ENCODE data around the gene SSU72. TPM values are rescaled to one million over a fixed set of nuclear protein-coding genes. Genes with fewer than 3 reads are reported as not detected.
A peak's percentile ranks its signal among the peaks of the same experiment; 100 is the strongest.
"Not testable (repeated sequence)": the region's sequence is repeated elsewhere in the genome, so short reads cannot be mapped to it uniquely, and the experiment has no call there.

SSU72 gene
- total RNA-seq, 1 donor from 2014 or later: 104 TPM

DNA sequence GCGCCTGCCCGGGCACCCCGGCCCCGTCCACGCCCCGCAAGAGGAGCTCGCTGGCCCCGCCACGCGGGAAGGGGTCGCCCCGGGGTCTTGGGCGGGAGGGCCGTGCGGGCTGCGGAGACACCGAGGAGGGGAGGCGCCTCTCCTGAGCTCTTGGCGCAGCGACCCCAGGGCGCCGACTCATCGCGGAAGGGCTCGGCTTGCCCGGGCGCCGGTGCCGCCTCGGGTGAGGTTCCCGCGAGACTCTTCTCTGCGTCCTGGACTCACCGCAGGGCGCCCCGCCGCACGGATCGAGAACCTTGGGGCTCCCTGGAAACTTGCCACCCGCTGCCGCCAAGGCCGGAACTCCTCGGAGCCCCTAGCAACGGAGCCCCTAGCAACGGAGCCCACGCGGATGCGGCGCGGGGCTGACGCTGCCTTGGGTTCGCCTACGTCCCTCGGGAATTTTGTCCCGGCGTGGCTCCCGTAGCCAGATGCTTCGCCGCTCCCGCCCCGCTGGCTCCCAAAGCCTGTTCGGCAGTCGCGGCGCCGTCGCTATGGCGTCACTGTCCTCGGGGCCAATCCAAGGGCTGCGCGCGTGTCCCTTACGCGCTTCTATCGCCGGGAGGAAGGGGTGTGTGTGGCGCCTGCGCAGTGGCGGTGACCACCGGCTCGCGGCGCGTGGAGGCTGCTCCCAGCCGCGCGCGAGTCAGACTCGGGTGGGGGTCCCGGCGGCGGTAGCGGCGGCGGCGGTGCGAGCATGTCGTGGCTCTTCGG is 63.0 kb downstream of the SSU72 start, which contains the start of gene ATAD3A:
TSS of gene ATAD3A (plus strand) at position 630 of the 753 bp plus-strand sequence. CDS start at position 737, 107 bp downstream.
- Histone ChIP-seq H3K9me3 (replicated peaks) (no peaks in the 10 kb centered on the region), H3K4me1 (peaks cover 25% of the 10 kb centered on the region), H3K27ac (replicated peaks) (peak within 1 kb of the TSS; percentile 95), H3K4me3 (peak within 1 kb of the TSS; percentile 86), H3K36me3 (peaks cover 5% of the 10 kb centered on the region), H3K27me3 (ENCODE audit: low read depth) (no peaks in the 10 kb centered on the region)
- intact Hi-C loops (cut with micrococcal nuclease): no loop called here
- TF ChIP-seq CTCF (IDR thresholded peaks at IDR 0.05; ENCODE audit: borderline replicate concordance): no peak
- DNase-seq: peak; percentile 99

DNA sequence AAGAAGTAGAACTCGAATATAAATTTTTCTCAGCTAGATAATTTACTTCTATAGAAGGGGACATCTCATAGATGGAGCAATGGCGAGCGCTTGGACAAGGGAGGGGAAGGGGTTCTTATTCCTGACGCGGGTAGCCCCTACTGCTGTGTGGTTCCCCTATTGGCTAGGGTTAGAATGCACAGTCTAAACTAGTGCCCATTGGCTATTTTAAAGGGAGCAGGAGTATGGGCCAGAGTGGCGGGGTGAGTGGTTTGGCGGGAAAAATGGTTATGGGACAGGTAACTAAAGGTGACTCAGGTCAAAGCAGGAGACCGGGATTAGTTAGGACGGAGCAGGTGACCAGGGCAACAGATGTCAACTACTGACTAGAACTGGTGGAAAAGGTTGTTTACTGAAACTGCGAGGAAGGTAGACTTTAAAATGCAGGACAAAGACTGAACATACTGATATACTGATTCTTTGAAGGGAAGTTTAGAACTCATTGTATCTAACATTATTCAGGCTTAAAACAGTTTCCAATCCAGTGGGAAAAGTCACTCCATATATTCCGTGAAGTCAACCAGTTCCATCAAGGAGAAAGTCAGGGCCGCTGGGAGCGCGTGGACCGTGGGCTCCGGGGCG is 63.6 kb downstream of the SSU72 start:
- no peaks in the 10 kb centered on the region for H3K27me3 ChIP-seq (ENCODE audit: low read depth)
- peaks cover 29% of the 10 kb centered on the region for H3K4me1 ChIP-seq
- peak overlapping the region; percentile 95 for H3K27ac ChIP-seq (replicated peaks)
- TF ChIP-seq CTCF (IDR thresholded peaks at IDR 0.05; ENCODE audit: borderline replicate concordance): no peak
- H3K9me3 ChIP-seq (replicated peaks): no peaks in the 10 kb centered on the region
- intact Hi-C loops (cut with micrococcal nuclease): no loop called here
- peak overlapping the region; percentile 86 for H3K4me3 ChIP-seq
- H3K36me3 ChIP-seq: no peaks in the 10 kb centered on the region
- no peak for DNase-seq

- H3K4me3 ChIP-seq; H3K9me3 ChIP-seq (replicated peaks); intact Hi-C loops (cut with micrococcal nuclease); H3K27me3 ChIP-seq (ENCODE audit: low read depth); DNase-seq; H3K36me3 ChIP-seq: not testable (repeated sequence)
- peak overlapping the region; percentile 67 for H3K27ac ChIP-seq (replicated peaks)
- peaks cover 39% of the 10 kb centered on the region for H3K4me1 ChIP-seq
Observed at GRCh38 chr1:1509465-1509850, 65.2 kb downstream of the SSU72 start.

- H3K9me3 ChIP-seq (replicated peaks); H3K36me3 ChIP-seq; intact Hi-C loops (cut with micrococcal nuclease); H3K27me3 ChIP-seq (ENCODE audit: low read depth): not testable (repeated sequence)
- Histone ChIP-seq H3K4me1 (peaks cover 39% of the 10 kb centered on the region), H3K27ac (replicated peaks) (peak overlapping the region; percentile 67), H3K4me3 (peak overlapping the region; percentile 25)
- peak; percentile 27 for DNase-seq
Observed at GRCh38 chr1:1508775-1509464, 65.7 kb downstream of the SSU72 start.

GRCh38 chr1:1507305-1507704 is 67.4 kb downstream of the SSU72 start:
- H3K27ac ChIP-seq (replicated peaks): no peak overlapping the region
- H3K36me3 ChIP-seq: no peaks in the 10 kb centered on the region
- no peaks in the 10 kb centered on the region for H3K9me3 ChIP-seq (replicated peaks)
- intact Hi-C loops (cut with micrococcal nuclease): no loop called here
- no peak overlapping the region for H3K4me3 ChIP-seq
- no peak for TF ChIP-seq CTCF (IDR thresholded peaks at IDR 0.05; ENCODE audit: borderline replicate concordance)
- no peak for DNase-seq
- H3K4me1 ChIP-seq: peaks cover 34% of the 10 kb centered on the region
- no peaks in the 10 kb centered on the region for H3K27me3 ChIP-seq (ENCODE audit: low read depth)

DNA sequence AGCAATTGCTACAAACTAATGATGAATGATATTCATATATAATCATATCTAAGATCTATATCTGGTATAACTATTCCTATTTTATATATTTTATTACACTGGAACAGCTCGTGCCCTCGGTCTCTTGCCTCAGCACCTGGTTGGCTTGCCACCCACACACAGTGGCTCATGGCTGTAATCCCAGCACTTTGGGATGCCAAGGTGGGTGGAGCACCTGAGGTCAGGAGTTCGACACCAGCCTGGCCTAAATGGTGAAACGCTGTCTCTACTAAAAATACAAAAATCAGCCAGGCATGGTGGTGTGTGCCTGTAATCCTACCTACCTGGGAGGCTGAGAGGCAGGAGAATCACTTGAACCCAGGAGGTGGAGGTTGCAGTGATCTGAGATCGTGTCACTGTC is 68.9 kb downstream of the SSU72 start:
- Histone ChIP-seq H3K4me3 (peak overlapping the region; percentile 53), H3K4me1 (peaks cover 24% of the 10 kb centered on the region), H3K27ac (replicated peaks) (peak overlapping the region; percentile 85)
- H3K27me3 ChIP-seq (ENCODE audit: low read depth); H3K36me3 ChIP-seq; DNase-seq; H3K9me3 ChIP-seq (replicated peaks); intact Hi-C loops (cut with micrococcal nuclease): not testable (repeated sequence)

Data from left ventricle myocardium inferior (tissue), 1 donor.